ENCODE results near the gene C1QA. TPM values are rescaled to one million over a fixed set of nuclear protein-coding genes. Genes with fewer than 3 reads are reported as not detected.
A peak's percentile ranks its signal among the peaks of the same experiment; 100 is the strongest.
"Not testable (repeated sequence)": the region's sequence is repeated elsewhere in the genome, so short reads cannot be mapped to it uniquely, and the experiment has no call there.

C1QA gene
- total and polyA plus RNA-seq, 2 experiments from 2014 or later = 5.9 to 7.8 TPM

- Histone ChIP-seq H2AFZ (no peak overlapping the region), H3K79me2 (no peaks in the 10 kb centered on the region), H3K9me3 (ENCODE audit: low read depth) (no peaks in the 10 kb centered on the region), H3K36me3 (replicated peaks; ENCODE audit: insufficient read depth, low read depth) (no peaks in the 10 kb centered on the region), H3K9me2 (replicated peaks; ENCODE audit: insufficient read depth) (no peaks in the 10 kb centered on the region), H3K27ac (no peak overlapping the region), H3K4me1 (ENCODE audit: insufficient read depth) (no peaks in the 10 kb centered on the region), H3K4me3 (no peak overlapping the region), H4K20me1 (ENCODE audit: insufficient read depth, poor library complexity, severe bottlenecking) (no peaks in the 10 kb centered on the region), H3K27me3 (peaks cover 17% of the 10 kb centered on the region), H3K4me2 (no peak overlapping the region)
- DNase-seq (ENCODE audit: low spot score) = peak; percentile 74
- TF ChIP-seq EZH2 (IDR thresholded peaks at IDR 0.05; ENCODE audit: borderline replicate concordance) = no peak
- TF ChIP-seq CTCF (IDR thresholded peaks at IDR 0.05; ENCODE audit: poor library complexity) = peak; percentile 79
- TF ChIP-seq EZH2phosphoT487 (IDR thresholded peaks at IDR 0.05; ENCODE audit: low read depth, severe bottlenecking, unreplicated experiment) = no peak
- 16% methylated on average over 17 of the region's 17 CpGs for WGBS (ENCODE audit: low lambda C conversion rate, missing lambda C conversion rate)
Measured at GRCh38 chr1:22673486-22674409, 37.3 kb downstream of the C1QA start.

GRCh38 chr1:22674410-22674749 is 38.0 kb downstream of the C1QA start:
- Histone ChIP-seq H4K20me1 (ENCODE audit: insufficient read depth, poor library complexity, severe bottlenecking) (no peaks in the 10 kb centered on the region), H3K36me3 (replicated peaks; ENCODE audit: insufficient read depth, low read depth) (no peaks in the 10 kb centered on the region), H3K79me2 (no peaks in the 10 kb centered on the region), H3K27ac (no peak overlapping the region), H3K9me2 (replicated peaks; ENCODE audit: insufficient read depth) (no peaks in the 10 kb centered on the region), H3K9me3 (ENCODE audit: low read depth) (no peaks in the 10 kb centered on the region), H3K4me1 (ENCODE audit: insufficient read depth) (no peaks in the 10 kb centered on the region), H2AFZ (no peak overlapping the region), H3K4me2 (no peak overlapping the region), H3K27me3 (peaks cover 14% of the 10 kb centered on the region), H3K4me3 (no peak overlapping the region)
- TF ChIP-seq CTCF (IDR thresholded peaks at IDR 0.05; ENCODE audit: poor library complexity) = no peak
- no peak for TF ChIP-seq EZH2 (IDR thresholded peaks at IDR 0.05; ENCODE audit: borderline replicate concordance)
- no peak for TF ChIP-seq EZH2phosphoT487 (IDR thresholded peaks at IDR 0.05; ENCODE audit: low read depth, severe bottlenecking, unreplicated experiment)
- WGBS (ENCODE audit: low lambda C conversion rate, missing lambda C conversion rate) = 35% methylated on average over 1 of the region's 1 CpG
- no peak for DNase-seq (ENCODE audit: low spot score)

- DNase-seq (ENCODE audit: low spot score); H3K79me2 ChIP-seq; H4K20me1 ChIP-seq (ENCODE audit: insufficient read depth, poor library complexity, severe bottlenecking); H3K27ac ChIP-seq; H3K4me2 ChIP-seq; H3K9me2 ChIP-seq (replicated peaks; ENCODE audit: insufficient read depth); H2AFZ ChIP-seq; H3K4me1 ChIP-seq (ENCODE audit: insufficient read depth); H3K4me3 ChIP-seq; H3K36me3 ChIP-seq (replicated peaks; ENCODE audit: insufficient read depth, low read depth); H3K9me3 ChIP-seq (ENCODE audit: low read depth): not testable (repeated sequence)
- peaks cover 14% of the 10 kb centered on the region for H3K27me3 ChIP-seq
- WGBS (ENCODE audit: low lambda C conversion rate, missing lambda C conversion rate) = 88% methylated on average over 15 of the region's 15 CpGs
Measured at GRCh38 chr1:22676151-22676550, 39.7 kb downstream of the C1QA start.

GRCh38 chr1:22676916-22677583 is 40.6 kb downstream of the C1QA start:
- Histone ChIP-seq H3K36me3 (replicated peaks; ENCODE audit: insufficient read depth, low read depth) (no peaks in the 10 kb centered on the region), H4K20me1 (ENCODE audit: insufficient read depth, poor library complexity, severe bottlenecking) (no peaks in the 10 kb centered on the region), H3K4me2 (no peak overlapping the region), H3K27ac (no peak overlapping the region), H3K4me1 (ENCODE audit: insufficient read depth) (no peaks in the 10 kb centered on the region), H3K79me2 (no peaks in the 10 kb centered on the region), H3K9me3 (ENCODE audit: low read depth) (no peaks in the 10 kb centered on the region), H2AFZ (no peak overlapping the region), H3K27me3 (peaks cover 14% of the 10 kb centered on the region), H3K9me2 (replicated peaks; ENCODE audit: insufficient read depth) (no peaks in the 10 kb centered on the region), H3K4me3 (no peak overlapping the region)
- 89% methylated on average over 35 of the region's 37 CpGs for WGBS (ENCODE audit: low lambda C conversion rate, missing lambda C conversion rate)
- no peak for DNase-seq (ENCODE audit: low spot score)
- no peak for TF ChIP-seq EZH2 (IDR thresholded peaks at IDR 0.05; ENCODE audit: borderline replicate concordance)
- TF ChIP-seq EZH2phosphoT487 (IDR thresholded peaks at IDR 0.05; ENCODE audit: low read depth, severe bottlenecking, unreplicated experiment) = no peak
- no peak for TF ChIP-seq CTCF (IDR thresholded peaks at IDR 0.05; ENCODE audit: poor library complexity)
